ENCODE results near the gene PSMA5.
A peak's percentile ranks its signal among the peaks of the same experiment; 100 is the strongest.
"Not testable (repeated sequence)": the region's sequence is repeated elsewhere in the genome, so short reads cannot be mapped to it uniquely, and the experiment has no call there.

Gene PSMA5

GRCh38 chr1:109426281-109427170 is at the start of gene PSMA5:
Gene PSMA5 (minus strand): TSS chr1:109426448. CDS start chr1:109426330, 118 bp downstream.
- DNase-seq (ENCODE audit: low spot score) = peak; percentile 99

DNA sequence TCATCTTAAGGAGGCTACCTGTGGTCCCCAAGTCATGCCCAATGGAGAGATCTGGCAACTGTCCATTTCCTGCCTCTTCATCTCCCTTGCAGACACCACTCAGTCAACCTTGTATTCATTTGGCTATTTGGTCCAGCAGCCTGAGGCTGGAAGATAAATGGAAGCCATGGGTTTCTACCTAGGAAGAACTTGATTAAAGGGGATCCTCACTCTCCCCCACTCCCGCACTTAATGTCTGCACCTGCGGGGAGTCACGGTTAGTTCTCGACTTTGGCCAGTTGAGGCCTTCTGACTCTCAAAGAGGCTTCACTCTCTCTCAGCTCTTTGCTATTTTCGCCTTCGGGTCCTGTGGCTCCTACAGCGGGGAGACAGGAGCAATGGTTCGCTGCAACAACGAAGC is 49.0 kb upstream of the PSMA5 start:
- no peak for DNase-seq (ENCODE audit: low spot score)

GRCh38 chr1:109474697-109475096 is 48.4 kb upstream of the PSMA5 start:
- no peak for DNase-seq (ENCODE audit: low spot score)

DNA sequence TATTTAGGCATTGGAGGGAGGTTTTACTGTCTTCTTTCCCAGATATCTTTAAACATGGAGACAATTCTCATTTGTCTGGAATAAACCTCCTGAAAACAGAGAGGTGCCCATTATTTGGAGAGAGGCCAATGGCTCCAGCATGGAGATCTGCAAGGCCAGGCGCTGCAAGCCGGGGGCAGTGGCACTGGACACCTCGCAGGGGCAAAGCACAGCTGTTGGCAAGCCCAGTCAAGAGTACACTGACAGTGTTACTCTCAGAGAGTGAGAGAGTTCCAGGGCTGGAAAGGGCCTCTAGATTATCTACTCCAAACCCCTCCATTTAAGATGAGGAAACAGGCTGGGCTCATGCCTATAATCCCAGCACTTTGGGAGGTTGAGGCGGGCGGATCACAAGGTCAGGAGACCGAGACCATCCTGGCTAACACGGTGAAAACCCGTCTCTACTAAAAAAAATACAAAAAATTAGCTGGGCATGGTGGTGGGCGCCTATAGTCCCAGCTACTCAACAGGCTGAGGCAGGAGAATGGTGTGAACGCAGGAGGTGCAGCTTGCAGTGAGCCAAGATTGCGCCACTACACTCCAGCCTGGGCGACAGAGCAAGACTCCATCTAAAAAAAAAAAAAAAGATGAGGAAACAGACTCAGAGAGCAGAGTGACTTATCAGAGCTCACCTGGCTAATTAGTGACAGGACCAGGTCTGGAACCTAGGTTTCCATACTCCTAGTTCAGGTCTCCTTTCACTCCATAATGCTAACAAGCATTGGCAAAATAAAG is 47.2 kb upstream of the PSMA5 start:
- DNase-seq (ENCODE audit: low spot score) = not testable (repeated sequence)

- no peak for DNase-seq (ENCODE audit: low spot score)
Measured at GRCh38 chr1:109472779-109473178, 46.5 kb upstream of the PSMA5 start.

- DNase-seq (ENCODE audit: low spot score) = no peak
Measured at GRCh38 chr1:109470245-109470644, 44.0 kb upstream of the PSMA5 start.

DNA sequence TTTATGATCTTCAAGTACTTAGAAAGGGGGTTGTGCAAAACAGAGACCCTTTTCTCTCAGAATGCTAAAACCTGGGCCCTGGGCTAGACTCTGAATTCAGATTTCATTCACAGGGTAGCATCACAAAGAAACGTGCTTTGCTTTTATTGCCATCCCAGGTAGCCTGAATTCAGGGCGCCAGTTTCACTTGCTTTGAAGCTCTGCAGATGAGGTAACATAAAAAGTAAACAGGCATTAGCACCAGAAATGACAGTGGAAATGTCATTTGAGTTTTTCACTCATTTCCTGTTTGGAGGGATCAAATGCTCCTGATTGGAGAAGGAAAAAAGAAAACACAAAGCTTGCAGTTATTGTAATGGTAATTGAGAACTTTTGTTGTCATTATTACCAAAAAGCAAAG is 42.7 kb upstream of the PSMA5 start:
- no peak for DNase-seq (ENCODE audit: low spot score)

- DNase-seq (ENCODE audit: low spot score) = no peak
Measured at GRCh38 chr1:109468061-109468460, 41.8 kb upstream of the PSMA5 start.

DNA sequence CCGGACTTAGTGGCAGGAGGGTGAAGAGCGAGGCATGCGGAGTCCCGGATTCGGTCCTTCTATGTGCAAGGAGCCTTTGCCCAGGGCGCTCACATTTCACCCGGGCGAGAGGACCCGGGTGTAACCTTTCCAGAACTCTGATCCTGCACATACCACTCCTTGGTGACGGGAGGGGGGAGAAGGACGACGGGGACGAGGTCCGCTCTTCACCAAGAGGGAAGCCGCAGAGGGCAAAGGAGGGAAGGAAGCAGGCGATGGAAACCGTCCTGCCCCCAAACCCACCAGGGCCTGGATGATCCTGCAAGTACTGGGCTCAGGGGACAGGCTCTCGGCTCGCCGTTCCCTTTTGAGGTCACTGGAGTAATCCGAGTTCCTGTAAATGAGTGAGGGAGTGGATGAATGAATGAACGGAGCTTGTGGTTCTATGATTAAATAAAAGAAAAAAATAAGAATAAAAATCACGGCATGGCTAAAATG is 41.1 kb upstream of the PSMA5 start:
- DNase-seq (ENCODE audit: low spot score) = no peak

- DNase-seq (ENCODE audit: low spot score) = no peak
Measured at GRCh38 chr1:109466452-109467300, 40.4 kb upstream of the PSMA5 start, which contains the start of gene SYPL2. Gene SYPL2 (plus strand): TSS chr1:109466546. CDS start chr1:109466844, 298 bp downstream.

- DNase-seq (ENCODE audit: low spot score) = no peak
Measured at GRCh38 chr1:109466125-109466451, 39.8 kb upstream of the PSMA5 start.

- DNase-seq (ENCODE audit: low spot score) = no peak
Measured at GRCh38 chr1:109457819-109458218, 31.6 kb upstream of the PSMA5 start.

DNA sequence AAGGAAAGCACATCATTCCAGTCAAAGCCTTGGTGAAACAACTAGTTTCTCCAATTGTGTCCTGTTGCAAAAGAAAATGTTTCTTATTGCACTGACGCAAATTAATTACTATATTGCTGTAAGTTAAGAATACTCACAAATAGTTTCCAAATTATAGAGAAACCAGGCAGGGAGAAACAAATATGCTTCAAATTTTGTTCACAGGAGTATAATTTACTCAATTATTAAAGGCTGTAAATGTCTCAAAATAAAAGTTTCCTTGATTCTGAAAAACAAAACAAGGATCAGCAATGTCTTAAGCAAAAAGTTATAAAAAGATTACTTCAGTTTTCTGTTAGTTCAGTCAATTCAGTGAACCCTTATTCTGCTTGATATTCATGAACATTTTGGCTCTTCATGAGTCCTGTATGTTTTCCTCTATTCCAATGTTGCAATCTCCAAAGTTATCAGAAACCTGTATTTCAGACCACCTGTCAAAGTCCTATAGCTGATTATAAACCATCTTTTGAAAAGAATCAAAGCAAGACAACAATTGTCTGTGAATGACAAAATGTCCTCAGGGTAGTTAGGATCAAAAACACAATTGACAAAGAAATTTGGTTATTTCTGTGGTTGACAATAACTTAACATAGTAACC is 28.4 kb upstream of the PSMA5 start:
- DNase-seq (ENCODE audit: low spot score) = no peak

DNA sequence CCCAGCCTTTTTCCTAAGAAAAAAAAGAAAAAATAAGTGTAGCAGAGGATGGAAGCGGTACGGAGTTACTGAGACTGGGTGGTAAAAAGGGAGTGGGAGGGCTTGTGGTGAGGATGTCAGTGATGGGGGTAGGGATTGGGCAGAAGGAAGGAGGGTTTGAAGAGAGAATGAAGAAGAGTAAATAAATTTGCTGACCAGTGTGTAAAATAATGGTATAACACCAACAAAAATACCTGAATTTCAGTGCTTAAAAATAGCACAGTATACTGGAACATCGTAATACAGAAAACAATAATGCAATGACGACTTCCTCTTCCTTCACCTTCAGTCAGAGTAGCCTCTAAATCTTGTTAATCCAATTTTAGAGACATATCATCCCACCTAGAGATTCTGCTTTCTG is 21.3 kb upstream of the PSMA5 start:
- no peak for DNase-seq (ENCODE audit: low spot score)

- not testable (repeated sequence) for DNase-seq (ENCODE audit: low spot score)
Measured at GRCh38 chr1:109445949-109446695, 19.9 kb upstream of the PSMA5 start.

DNA sequence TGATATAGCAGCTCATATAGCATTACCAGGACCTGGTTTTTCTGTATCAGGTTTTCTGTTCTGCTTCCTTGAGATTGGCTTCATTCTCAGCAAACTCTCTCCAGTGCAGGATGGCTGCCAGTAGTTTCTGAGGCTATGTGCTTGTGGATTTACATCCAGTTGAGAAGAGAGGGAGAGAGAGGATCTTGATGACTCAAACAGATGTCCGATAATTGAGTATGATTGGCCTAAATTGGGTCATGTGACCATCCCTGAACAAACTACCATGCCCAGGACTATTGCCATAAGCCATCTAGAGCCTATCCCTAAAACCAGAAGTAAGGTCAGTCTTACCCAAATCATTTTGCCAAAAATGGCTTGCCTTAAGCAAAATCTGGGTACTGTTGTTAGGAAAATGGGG is 18.1 kb upstream of the PSMA5 start:
- no peak for DNase-seq (ENCODE audit: low spot score)

GRCh38 chr1:109443476-109443875 is 17.2 kb upstream of the PSMA5 start:
- DNase-seq (ENCODE audit: low spot score) = no peak

GRCh38 chr1:109441069-109441468 is 14.8 kb upstream of the PSMA5 start:
- no peak for DNase-seq (ENCODE audit: low spot score)

DNA sequence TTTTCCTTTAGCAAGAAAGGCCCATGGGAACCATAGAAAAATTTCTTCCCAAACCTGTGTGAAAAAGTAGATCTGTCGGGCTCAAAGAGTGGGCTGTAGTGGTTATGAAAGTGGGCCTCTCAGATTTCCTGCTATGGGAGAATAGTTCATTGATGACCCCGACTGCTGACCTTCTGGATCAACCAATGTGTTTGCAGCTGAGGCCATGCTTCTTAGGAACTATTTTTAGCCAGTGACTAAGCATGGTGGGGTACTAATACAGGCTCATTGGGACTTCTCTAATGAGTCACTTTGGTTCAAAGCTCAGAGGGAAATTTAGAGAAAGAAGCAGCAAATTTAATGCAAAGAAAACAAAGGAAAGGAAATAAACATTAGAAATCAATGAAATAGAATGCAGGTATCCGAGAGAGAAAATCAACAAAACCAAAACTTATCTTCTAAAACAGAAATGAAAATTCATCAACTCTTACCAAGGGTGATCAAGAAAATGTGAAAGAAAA is 12.6 kb upstream of the PSMA5 start:
- peak; percentile 86 for DNase-seq (ENCODE audit: low spot score)

GRCh38 chr1:109434484-109434883 is 8.2 kb upstream of the PSMA5 start:
- DNase-seq (ENCODE audit: low spot score) = no peak

- no peak for DNase-seq (ENCODE audit: low spot score)
Measured at GRCh38 chr1:109433322-109433721, 7.1 kb upstream of the PSMA5 start.

Measured in RKO (cell line).